ENCODE data around the gene EFNB1.

The EFNB1 gene

GRCh38 chrX:68889249-68889648 lies 60.4 kb downstream of the EFNB1 start:
- no peak for DNase-seq (ENCODE audit: low spot score)
